Measurements from ENCODE around the gene NHSL1.
A peak's percentile ranks its signal among the peaks of the same experiment; 100 is the strongest.

The NHSL1 gene

GRCh38 chr6:138522611-138523010, 23.3 kb upstream of the NHSL1 start:
- no peak for DNase-seq (ENCODE audit: low read depth)

- no peak for DNase-seq (ENCODE audit: low read depth)
These were observed 22.5 kb upstream of the NHSL1 start for GRCh38 chr6:138521790-138522189.

DNA sequence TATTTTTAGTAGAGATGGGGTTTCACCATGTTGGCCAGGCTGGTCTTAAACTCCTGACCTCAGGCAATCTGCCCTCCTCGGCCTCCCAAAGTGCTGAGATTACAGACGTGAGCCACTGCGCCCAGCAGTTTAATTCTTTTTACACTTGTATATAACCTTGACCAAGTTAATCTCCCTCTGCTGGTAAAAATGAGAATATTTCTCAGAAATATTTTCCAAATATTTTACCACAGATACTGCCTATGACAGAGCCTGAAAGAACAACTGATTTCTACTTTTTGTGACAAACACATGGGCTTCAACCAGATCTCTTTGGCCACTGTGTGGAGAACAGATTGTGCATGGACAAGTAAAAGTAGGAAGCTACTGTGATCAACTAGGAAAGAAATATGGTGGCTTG, 21.2 kb upstream of the NHSL1 start:
- no peak for DNase-seq (ENCODE audit: low read depth)

DNA sequence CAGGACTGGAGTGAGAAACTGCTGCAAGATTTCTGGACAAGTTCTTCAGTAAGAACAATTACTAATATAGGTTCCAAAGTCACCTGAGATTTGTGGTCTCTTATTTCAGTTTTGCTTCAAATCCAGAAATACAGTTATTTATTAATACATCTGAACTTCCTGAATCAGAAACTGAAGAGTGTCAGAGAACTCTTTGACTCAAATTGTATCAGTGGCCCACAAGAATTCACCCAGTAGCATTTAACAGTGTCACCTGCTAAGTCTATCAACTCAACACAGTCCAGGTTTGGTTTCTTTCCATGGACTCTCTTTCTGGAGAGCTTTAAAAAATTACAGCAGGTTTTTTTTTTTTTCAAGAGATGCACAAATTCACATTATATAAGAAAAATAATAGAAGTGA, 18.8 kb upstream of the NHSL1 start:
- DNase-seq (ENCODE audit: low read depth), result no peak

DNA sequence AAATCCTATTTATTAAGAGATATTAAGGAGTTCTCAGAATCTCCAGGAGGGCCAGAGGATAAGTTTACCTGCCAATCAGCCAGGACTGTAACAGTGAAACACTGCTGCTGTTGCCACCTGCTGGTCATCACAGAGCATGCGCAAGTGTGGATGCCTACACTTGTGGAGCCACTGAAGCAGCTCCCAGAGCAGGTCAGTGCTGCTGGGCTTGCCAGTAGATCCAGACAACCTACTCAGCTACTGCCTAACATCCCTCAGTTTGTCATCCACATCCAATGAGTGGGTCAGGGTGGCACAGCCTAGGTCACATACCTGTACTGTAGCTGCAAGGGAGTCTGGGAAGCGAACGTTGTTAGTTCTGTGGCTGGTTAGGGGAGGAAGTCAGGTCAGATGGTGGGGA, 18.3 kb upstream of the NHSL1 start:
- peak; percentile 30 for DNase-seq (ENCODE audit: low read depth)

- no peak for DNase-seq (ENCODE audit: low read depth)
These were observed 16.5 kb upstream of the NHSL1 start for GRCh38 chr6:138515657-138516248.

DNA sequence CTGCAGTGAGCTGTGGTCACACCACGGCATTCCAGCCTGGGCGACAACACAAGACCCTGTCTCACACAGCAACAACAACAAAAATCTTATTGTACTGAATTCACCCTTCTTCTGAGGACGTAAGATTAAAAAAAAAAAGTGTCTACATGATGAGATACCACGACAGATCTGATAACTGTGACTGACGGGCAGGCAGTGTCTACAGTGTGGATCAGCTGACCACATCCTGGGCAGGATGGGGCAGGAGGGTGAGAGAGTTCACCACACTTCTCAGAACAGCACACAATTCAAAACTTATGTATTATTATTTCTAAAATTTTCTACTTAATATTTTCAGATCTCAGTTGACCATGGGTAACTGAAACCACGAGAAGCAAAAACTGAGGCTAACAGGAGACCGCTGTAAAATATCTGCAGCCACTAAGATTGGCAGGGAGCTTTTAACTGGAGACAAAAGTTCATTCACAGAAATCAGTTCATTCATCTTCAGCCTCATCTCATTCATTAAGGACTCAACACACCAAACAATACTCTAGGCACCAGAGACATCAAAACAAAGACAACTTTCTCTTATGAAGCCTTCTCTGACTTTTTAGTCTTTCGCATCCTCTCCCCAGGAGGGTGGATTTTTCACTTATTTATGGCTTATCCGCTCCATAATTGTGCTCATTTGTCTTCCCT, 15.7 kb upstream of the NHSL1 start:
- DNase-seq (ENCODE audit: low read depth), result no peak

- no peak for DNase-seq (ENCODE audit: low read depth)
These were observed 13.3 kb upstream of the NHSL1 start for GRCh38 chr6:138512609-138513008.

- DNase-seq (ENCODE audit: low read depth), result no peak
These were observed 10.8 kb upstream of the NHSL1 start for GRCh38 chr6:138510093-138510492.

- DNase-seq (ENCODE audit: low read depth), result no peak
These were observed 10.1 kb upstream of the NHSL1 start for GRCh38 chr6:138509371-138509770.

DNA sequence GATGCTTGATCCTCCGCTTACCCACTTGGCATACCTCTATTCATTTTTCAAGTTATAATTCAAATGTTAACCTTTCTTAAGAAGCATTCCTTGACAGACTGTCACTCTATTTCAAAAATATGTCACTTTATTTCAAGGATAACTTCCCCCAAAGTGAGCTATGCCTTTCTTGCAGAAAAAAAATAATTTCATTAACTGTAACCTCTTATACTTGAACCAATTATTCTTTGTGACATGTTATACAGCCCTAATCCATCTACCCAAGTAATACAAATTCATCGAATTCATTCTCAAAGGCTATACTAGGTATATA, 9.3 kb upstream of the NHSL1 start:
- no peak for DNase-seq (ENCODE audit: low read depth)

DNA sequence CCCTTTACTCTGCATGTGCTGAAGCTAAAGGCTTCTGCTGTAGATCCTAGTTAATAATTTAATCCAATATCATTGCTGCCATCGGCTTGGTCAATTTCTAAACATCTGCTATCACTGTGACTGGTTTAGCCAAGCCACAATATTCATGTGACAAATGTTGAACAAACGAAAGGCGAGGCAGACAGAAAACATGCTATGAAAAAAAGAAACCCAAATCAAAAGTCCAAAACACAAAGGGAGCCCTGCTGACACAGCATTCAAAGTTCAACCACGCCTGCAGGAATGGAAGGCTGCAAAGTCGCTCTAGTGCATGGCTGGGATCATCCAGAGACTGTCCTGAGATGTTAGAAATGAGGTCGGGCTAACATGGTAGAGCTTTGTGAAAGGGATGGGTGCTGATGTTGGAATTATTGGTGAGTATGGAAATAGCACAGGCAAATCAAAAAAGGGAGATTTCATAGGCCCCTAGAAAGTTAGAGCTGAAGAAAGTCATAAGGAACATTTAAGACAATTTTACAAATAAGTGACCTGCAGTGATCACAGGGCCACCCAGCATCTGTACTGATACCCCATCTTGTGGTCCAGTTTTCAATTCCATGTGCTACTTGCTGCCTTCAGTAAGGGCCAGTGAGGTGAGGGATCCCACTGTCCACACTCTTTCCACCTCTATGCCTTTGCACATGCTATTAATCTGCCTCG, 8.8 kb upstream of the NHSL1 start:
- DNase-seq (ENCODE audit: low read depth), result no peak

GRCh38 chr6:138504764-138505689, 5.7 kb upstream of the NHSL1 start:
- DNase-seq (ENCODE audit: low read depth), result no peak

DNA sequence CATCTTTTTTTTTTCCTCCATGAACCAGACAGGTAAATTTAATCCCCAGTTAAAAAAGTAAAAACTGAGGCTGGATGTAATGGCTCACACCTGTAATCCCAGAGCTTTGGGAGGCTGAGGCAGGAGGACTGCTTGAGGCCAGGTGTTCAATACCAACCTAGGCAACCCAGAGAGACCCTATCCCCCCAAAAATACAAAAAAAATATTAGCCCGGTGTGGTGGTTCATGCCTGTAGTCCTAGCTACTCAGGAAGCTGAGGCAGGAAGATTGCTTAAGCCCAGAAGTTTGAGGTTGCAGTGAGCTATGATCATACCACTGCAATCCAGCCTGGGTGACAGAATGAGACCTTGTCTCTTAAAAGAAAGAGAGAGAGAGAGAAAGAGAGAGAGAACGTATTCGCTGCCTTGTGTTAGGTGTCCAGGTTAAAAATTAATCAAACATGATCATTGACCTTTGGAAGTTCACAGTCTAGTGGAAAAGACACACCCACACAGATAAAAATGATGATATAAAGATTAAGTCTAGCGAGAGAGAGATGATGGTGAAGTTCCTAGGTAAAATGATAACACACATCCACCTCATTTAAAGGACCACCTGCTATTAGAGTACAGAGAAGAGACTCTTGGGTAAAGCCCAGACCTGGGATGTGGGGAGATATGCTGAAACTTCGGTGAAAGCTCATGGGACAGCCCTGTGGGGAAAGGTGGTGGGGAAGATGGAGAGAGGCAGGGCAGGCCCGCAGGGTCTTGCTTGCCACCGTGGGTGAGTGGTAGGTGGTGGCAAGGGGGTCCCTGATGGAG, 4.8 kb upstream of the NHSL1 start:
- no peak for DNase-seq (ENCODE audit: low read depth)

GRCh38 chr6:138502546-138502945, 3.3 kb upstream of the NHSL1 start:
- no peak for DNase-seq (ENCODE audit: low read depth)

- DNase-seq (ENCODE audit: low read depth), result no peak
These were observed 1.7 kb upstream of the NHSL1 start for GRCh38 chr6:138500867-138501446.

GRCh38 chr6:138500045-138500665, 861 bp upstream of the NHSL1 start:
- no peak for DNase-seq (ENCODE audit: low read depth)

DNA sequence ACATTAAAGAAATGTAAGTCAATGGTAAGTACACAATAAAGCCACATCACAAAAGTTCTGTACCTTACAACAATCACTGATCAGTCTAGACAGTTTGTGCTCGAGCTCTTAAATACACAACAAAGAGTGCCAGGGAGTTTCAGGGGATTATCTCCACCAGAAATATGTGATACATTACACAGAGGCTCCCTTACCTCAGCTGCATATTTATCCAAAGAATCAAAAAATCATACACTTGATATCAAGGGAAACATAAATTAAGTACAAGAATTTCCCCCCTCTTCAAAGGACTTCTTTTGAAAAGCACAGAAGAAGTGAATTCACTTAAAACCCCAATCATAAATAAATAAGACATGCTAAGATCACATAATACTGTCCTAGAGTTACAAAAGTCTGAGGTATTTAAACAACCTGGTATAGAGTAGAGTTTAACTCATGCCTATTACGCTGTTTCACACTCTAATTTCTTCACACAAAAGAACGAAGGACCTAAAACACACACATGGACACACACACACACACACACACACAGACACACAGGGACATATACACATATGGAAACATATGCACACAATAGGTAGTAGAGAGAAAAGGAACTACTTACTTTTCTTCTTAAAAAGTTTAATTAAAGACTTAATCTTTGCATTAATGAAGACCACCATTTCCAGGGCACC, 528 bp downstream of the NHSL1 start:
- DNase-seq (ENCODE audit: low read depth), result no peak

DNA sequence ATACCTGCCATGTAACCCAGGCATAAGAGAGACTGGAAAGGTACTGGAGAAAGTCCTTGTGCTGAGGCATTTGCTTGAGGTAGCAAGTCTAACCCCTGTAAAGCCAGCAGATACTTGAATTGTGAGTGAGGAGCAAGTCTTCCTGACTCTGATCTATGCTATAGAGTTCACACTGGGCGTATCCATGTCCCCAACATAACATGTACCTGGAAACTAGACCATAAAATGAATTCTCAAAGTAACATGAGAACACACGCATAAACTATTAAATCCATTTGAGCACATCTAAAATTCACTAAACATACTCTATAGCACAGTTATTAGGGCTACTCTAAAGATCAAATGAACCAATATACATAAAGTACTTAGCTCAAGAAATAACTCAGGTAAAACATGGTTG, 2.0 kb downstream of the NHSL1 start:
- DNase-seq (ENCODE audit: low read depth), result no peak

GRCh38 chr6:138494312-138494711, 5.0 kb downstream of the NHSL1 start:
- DNase-seq (ENCODE audit: low read depth), result no peak

Data from stimulated activated CD8-positive, alpha-beta memory T cell treated with anti-CD3 and anti-CD28 coated beads, Interleukin-4, amount 100 ng/mL, for 24 hours (primary cell).